ENCODE measurements around the gene SLC6A17.

DNA sequence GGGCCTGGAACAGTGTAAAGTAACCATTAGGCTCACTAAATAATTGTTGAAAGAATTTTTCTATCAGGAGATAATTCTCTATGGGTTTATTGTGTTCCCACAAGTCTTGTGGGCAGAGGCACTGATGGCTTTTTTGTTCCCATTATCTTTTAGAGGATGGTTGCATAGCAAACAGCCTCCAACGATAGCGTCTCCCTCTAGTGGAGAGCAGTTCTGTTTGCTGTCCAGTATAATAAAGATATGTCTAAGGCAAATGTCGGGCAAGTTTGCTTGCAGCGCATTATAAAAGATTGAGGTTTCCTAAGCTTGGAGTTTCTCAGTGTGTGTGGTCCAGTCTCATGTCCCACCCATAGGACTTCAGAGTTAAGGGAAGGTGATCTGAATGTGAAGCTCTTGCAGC lies 1.3 kb upstream of the SLC6A17 start:
- TF ChIP-seq POLR2A (IDR thresholded peaks at IDR 0.05), result no peak
- TF ChIP-seq, protein P1, sequence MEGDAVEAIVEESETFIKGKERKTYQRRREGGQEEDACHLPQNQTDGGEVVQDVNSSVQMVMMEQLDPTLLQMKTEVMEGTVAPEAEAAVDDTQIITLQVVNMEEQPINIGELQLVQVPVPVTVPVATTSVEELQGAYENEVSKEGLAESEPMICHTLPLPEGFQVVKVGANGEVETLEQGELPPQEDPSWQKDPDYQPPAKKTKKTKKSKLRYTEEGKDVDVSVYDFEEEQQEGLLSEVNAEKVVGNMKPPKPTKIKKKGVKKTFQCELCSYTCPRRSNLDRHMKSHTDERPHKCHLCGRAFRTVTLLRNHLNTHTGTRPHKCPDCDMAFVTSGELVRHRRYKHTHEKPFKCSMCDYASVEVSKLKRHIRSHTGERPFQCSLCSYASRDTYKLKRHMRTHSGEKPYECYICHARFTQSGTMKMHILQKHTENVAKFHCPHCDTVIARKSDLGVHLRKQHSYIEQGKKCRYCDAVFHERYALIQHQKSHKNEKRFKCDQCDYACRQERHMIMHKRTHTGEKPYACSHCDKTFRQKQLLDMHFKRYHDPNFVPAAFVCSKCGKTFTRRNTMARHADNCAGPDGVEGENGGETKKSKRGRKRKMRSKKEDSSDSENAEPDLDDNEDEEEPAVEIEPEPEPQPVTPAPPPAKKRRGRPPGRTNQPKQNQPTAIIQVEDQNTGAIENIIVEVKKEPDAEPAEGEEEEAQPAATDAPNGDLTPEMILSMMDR (IDR thresholded peaks at IDR 0.05), result peak in 2 of 4 donors; percentile 24 to 25

Measured in right lobe of liver (tissue), 4 donors.